Stimulated activated CD4-positive, alpha-beta T cell treated with anti-CD3 and anti-CD28 coated beads, TNF-alpha, amount 100 ng/mL, for 24 hours (primary cell): ENCODE data around the gene CCDC92.
A peak's percentile ranks its signal among the peaks of the same experiment; 100 is the strongest.
"Not testable (repeated sequence)": the region's sequence is repeated elsewhere in the genome, so short reads cannot be mapped to it uniquely, and the experiment has no call there.

ENCODE experiments used
- DNase-seq, 3 experiments: peaks; one replicate each; pipeline ENCODE4 v3.0.0-alpha.2; 2020; ENCODE audit warnings: low read depth in 3 of 3

The CCDC92 gene

DNA sequence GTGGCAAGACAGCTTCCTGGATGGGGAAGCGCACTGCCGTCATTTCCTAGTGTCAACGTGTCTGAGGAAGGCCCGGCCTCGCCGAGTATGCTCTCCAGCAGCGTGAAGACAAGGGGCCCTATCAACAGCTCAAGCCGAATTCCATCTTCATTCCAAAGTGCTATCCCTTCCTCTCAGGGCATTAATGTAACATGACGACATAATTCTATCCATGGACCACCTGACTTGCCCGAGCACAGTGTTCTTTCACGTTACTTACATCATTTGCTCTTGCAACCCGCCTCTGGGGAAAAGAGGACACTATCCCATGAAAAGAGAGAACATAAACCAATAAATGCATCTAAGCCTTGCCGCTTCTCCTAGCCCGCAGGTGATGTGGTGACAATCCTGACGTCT lies 22.9 kb downstream of the CCDC92 start:
- DNase-seq = no peak

GRCh38 chr12:123948796-123949769 lies 23.5 kb downstream of the CCDC92 start:
- no peak for DNase-seq

DNA sequence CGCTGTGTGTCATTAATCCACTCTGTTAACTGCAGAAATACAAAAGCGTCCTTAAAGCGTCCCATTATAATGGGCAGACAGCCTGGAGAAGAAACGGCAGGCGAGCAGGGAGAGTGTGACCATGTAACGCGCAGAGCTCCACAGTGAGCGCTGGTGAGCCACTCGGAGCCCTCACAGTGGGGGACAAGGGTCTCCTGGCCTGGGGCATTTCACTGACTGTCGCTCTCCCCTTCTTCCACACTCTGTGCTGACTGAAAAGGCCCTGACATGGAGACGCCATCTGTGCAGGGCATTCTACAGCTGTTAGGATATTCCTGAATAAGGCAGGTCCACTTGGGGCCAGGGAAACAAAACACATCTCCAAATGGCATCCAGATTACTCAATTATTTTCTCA lies 24.2 kb downstream of the CCDC92 start:
- DNase-seq = no peak

DNA sequence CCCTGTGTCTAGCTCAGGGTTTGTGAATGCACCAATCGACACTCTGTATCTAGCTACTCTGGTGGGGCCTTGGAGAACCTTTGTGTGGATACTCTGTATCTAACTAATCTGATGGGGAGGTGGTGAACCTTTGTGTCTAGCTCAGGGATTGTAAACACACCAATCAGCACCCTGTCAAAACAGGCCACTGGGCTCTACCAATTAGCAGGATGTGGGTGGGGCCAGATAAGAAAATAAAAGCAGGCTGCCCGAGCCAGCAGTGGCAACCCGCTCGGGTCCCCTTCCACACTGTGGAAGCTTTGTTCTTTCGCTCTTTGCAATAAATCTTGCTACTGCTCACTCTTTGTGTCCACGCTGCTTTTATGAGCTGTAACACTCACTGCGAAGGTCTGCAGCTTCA lies 25.1 kb downstream of the CCDC92 start:
- DNase-seq = not testable (repeated sequence)

- DNase-seq = not testable (repeated sequence)
Observed at GRCh38 chr12:123946516-123947505, 25.8 kb downstream of the CCDC92 start.

DNA sequence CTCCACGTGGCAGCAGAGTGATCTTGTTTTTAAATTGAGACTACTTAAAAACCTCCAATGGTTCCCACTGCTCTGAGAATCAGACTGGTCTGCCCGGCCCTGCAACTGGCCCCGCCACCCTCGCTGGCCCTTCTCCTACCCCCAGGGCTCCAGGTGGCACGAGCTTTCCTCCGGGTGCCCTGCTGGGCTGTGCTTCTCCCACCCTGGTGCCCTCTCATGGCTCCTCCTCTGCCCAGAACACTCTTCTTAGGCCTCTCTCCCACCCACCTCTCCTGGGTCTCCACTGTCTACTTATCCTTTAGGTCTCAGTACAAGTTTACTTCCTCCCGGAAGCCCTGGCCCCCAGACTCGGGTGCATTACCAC lies 26.5 kb downstream of the CCDC92 start:
- DNase-seq = no peak

DNA sequence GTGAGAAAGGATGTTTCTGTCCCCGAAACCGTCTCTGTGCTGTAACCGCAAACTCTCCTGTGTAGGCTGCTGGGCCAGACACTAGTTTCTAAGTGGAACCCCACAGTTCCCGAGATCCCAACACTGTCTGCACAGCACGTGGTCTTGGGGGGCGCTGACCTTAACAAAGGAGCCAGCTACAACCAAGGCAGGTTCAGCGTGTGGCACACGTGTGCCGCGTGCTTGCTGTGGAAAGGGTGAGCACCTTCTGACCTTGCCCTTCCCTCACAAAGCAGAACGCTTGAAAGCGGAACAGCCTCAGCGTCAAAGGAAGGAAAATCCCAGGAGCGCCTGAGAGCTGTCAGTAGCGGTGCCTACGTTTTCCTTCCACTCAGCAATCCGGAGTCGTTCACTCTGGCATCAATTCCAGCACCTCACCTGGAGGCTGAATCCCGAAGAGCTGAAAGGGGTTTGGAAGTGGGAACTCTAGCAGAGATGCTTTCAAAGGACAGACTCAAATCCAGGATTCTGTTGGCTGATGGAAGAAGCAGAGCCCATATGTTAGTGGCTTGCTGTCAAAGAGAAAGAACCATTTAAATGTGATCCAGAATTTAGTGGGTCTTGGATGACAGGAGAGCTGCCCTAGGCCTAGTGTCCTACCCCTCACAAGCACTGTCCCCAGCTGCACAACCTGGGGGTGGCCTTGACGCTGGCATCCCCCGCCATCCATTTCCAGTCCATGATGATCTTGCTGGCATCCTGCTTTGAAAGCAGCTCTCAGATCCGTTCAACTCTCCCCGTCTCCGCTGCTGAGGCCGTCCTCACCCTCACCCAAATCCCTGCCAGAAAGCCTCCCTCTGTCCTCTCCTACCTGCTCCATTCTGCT lies 27.1 kb downstream of the CCDC92 start:
- DNase-seq = no peak

DNA sequence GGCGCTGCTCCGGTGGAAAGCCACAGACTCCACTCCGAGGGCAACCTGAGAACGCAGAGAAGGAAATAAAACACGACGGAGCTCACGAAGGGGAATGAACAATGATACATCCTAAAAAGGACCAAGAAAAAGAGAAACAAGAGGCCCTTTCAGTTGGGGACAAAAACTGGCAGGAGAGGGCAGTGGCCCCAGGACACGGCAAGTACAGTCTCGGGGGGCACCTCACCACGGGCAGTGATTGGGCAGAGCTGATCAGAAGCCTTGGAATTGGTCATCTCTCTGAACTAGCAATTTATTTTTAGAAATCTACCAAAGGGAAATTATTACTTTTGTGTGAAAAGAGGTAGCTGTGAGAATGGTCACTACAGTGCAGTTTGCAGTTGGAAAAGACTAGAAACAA lies 27.9 kb downstream of the CCDC92 start:
- DNase-seq = no peak

DNA sequence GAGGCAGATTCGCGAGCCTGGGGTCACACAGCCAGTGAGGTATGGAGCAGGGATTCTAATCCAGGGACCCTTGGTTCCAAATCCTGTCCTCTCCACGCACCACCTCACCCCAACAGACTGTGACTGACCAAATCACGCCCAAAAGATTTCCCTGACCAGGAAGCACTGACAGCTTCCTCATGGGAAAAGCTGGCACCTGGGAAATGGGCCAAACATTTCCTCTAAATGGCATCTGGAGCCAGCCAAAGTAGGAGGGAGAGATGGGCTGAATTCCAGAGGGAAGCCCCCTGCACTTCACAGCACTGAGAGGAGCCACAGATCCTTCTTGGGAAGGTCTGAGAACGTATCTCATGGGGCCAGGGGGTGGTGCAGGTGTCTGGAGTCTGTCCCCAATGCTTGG lies 28.8 kb downstream of the CCDC92 start:
- no peak for DNase-seq

DNA sequence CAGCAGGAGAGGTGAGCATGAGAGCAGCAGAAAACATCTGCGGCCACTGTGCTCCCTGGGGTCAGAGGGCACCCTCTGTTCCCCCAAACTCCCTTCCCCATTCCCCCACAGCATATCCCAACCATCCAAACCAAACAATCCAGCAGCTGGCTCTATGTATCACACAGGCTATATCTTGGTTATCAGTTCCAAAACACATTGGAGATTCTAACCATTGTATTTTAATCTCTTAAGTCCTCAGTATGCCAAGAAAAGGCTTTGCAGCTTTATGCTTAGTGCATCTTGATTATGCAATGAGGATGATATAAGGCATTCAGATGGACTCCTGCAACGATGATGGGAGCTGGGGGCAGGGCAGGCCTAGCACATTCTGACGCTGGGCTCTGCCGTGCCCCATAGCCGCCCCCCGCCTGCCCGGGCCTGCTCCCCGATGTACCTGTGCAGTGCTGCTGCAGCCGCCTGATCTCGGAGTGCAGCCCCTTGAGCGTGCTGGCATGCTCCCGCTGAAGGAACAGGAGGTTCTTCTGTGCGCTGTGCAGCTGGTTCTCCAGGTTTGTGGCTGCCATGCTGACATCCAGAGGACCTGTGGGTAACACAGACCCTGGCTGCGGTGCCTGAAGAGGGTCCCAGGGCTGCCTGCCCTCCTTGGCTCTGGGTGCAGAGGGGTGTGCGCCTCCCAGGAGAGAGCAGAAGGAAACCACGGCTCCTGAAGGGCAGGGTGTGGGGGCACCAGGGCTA lies 29.6 kb downstream of the CCDC92 start:
- DNase-seq = no peak

DNA sequence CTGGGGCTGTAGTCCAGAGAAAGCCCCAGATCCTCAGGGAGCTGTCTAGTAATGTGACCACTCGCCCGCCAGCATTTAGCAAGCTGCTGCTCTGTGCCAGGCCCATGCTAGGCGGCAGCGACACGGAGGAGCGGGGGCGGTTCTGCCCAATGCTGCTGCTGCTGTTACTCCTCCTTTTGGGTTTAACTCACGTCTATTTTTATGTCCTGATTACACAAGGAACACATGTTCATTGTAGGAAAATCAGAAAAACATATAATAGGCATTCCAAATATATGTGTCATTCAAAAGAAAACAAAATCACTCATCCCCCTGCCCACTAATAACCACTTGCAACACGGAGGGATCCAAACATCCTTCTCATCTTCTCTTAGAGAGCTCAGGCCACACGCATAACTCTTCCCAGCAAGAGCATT lies 30.4 kb downstream of the CCDC92 start:
- DNase-seq = no peak

- no peak for DNase-seq
Observed at GRCh38 chr12:123941624-123942237, 30.9 kb downstream of the CCDC92 start.

DNA sequence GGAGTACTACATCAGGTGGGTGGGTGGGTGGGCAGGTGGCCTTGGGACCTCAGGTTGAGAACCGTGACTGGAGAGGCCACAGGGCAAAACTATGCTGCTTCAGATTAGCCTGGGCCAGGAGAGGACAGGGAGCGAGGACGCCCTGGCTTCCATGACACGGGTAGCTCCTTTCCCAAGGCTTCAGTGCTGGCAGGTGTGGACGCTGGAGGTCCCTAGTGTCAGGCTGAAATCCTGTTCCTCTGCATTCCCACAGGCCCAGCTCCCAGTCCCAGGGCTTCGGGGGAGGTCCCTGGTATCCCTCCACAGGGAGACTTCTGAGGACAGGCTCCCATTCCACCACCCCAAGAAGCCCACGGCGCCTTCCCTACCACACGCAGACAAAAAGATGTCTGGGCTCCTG lies 31.6 kb downstream of the CCDC92 start:
- DNase-seq = no peak

DNA sequence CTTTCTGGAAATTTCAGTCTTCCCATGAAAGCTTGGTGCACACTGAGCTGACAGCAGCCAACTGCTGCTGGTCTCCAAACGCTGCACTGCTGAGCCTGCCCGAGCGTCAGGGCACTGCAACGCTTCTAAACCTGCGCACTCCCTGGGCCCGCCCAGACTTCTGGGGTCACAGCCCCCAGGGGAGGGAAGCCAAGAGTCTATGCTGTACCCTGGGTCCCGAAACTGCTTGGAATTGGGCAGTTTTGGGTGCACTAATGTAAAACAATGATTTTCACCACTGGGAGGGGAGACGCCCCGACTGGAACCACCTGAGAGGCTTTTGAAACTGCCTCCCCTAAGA lies 32.0 kb downstream of the CCDC92 start:
- no peak for DNase-seq

- no peak for DNase-seq
Observed at GRCh38 chr12:123939716-123940626, 32.7 kb downstream of the CCDC92 start.

- peak in 1 of 3 experiments; percentile 16 for DNase-seq
Observed at GRCh38 chr12:123938679-123939480, 33.8 kb downstream of the CCDC92 start.

- peak in 1 of 3 experiments; percentile 37 for DNase-seq
Observed at GRCh38 chr12:123937707-123938591, 34.7 kb downstream of the CCDC92 start.
